Heart right ventricle (tissue), 16 donors: ENCODE data around the gene CSMD2. TPM values are rescaled to one million over a fixed set of nuclear protein-coding genes. Genes with fewer than 3 reads are reported as not detected.

ENCODE experiments used
- ATAC-seq, 8 donors: fragments of 200-7000 bp; cut with Tn5 transposase; one replicate each; pipeline ENCODE4 v1.9.1; 2020; ENCODE audit warnings: mild to moderate bottlenecking in 8 of 8, moderate library complexity in 8 of 8, moderate number of reproducible peaks in 1 of 8
- DNase-seq, 2 donors: peaks; one replicate each; pipeline ENCODE4 v3.0.0-alpha.2; 2020
- H3K27ac ChIP-seq, 10 donors: fragments of 200-600 bp; sonication (generic) in 2 of 10; one replicate each; pipeline versions ENCODE4 v1.5.0 to v1.8.0; 2020 to 2022; ENCODE audit warnings: mild to moderate bottlenecking in 3 of 10
- H3K27me3 ChIP-seq, 7 donors: fragments of 200-600 bp; one replicate each; pipeline ENCODE4 v1.8.0; 2021 to 2022; ENCODE audit warnings: mild to moderate bottlenecking in 2 of 7
- H3K36me3 ChIP-seq, 9 donors: fragments of 200-600 bp; sonication (generic) in 1 of 9; one replicate each; pipeline versions ENCODE4 v1.5.0 to v1.8.0; 2020 to 2022; ENCODE audit warnings: mild to moderate bottlenecking in 2 of 9
- H3K4me1 ChIP-seq, 9 donors: fragments of 200-600 bp; sonication (generic) in 1 of 9; one replicate each; pipeline versions ENCODE4 v1.5.0 to v1.8.0; 2020 to 2022; ENCODE audit warnings: mild to moderate bottlenecking in 4 of 9
- H3K4me3 ChIP-seq, 10 donors: fragments of 200-600 bp; sonication (generic) in 2 of 10; one replicate each; pipeline versions ENCODE4 v1.5.0 to v1.8.0; 2020 to 2022; ENCODE audit warnings: mild to moderate bottlenecking in 7 of 10, moderate library complexity in 2 of 10
- H3K9me3 ChIP-seq, 11 donors: fragments of 200-600 bp in 10 of 11; sonication (generic) in 2 of 11; one replicate each; pipeline versions ENCODE4 v1.5.0 to v1.8.0; 2013 to 2022; ENCODE audit warnings: mild to moderate bottlenecking in 2 of 11, control low read depth in 1 of 11, moderate library complexity in 1 of 11
- CTCF ChIP-seq, 9 donors: fragments of 200-600 bp; sonication (generic) in 2 of 9; IDR thresholded peaks; one replicate each; pipeline versions ENCODE4 v1.5.0 to v1.8.0; 2021 to 2022; ENCODE audit warnings: antibody characterized with exemption in 9 of 9, mild to moderate bottlenecking in 5 of 9, moderate library complexity in 1 of 9
- WGBS, 2 donors: extraction: QIAGEN DNeasy Blood & Tissue Kit; methylation state at CpG; one replicate each; pipeline ENCODE4 v1.1.7; 2013; ENCODE audit warnings: inconsistent platforms in 1 of 2; 5-methylcytosine and 5-hydroxymethylcytosine counted together
- intact Hi-C, 10 donors: fragments of 100-400 bp; cut with DNase I; formaldehyde crosslinking; loops; one replicate each; pipeline versions ENCODE4 v1.11.1 to v1.14.2; 2022
- polyA plus RNA-seq, 2 donors: library from polyadenylated mRNA; stranded (reverse); fragments of 200-250 nt; gene quantifications; one replicate each; pipeline ENCODE4 v1.2.3, GENCODE V29; 2013
- total RNA-seq, 10 donors: library from RNA; stranded (reverse); fragmentation: NEBNext Ultra II Directional in 3 of 10; extraction: Animal tissue kit (Norgen Biotek cat#: 25700) in 3 of 10; gene quantifications; one replicate each; pipeline versions ENCODE4 v1.2.1 to v1.2.4, GENCODE V29; 2021 to 2023
- donor health status: Arrhythmogenic right ventricular cardiomyopathy.
- donor health status: ischemic (EF 13 %, LVEDD 7.1; RV severe dilation, severe dysfunction).
- donor health status: healthy with polysubstance abuse.
- donor health status: DM: no; HTN: yes; CAD: no.
- donor health status: DM: no; HTN: no; CAD: no.
- donor health status: ischemic (EF 25% LVEDD 6.9; RV normal size, moderate dysfunction).
- donor health status: ischemic (EF 25% LVEDD 5.7; RV mildly dilated, moderate dysfunction).
- donor health status: healthy.
- donor health status: DM: yes; HTN: yes; CAD: no.
- donor health status: Ischemic cardiomyopathy.
- donor health status: ischemic (EF 35%, LVEDD 5.7; RV mildly dilated, moderate dysfunction).
- donor health status: nonischemic (EF 11% LVEDD 7.7; RV severe dilation, severe dysfunction).
- donor health status: DM: yes; HTN: yes; CAD: no.
- donor health status: PGD.
- donor health status: ischemic (EF 29% LVEDD 5.4; RV normal size, mild dysfunction).
- donor health status: nonischemic (EF 23%, LVEDD 6.1; RV moderate dilation, normal function).

Gene CSMD2
- total and polyA plus RNA-seq, 12 donors: 0.04 to 0.97 (median 0.14) TPM; not detected in 1

GRCh38 chr1:34156739-34157138 lies 8.3 kb downstream of the CSMD2 start:
- 42 to 63% methylated on average over 3 of the region's 3 CpGs for WGBS, 2 donors
- Histone ChIP-seq H3K36me3 (no peaks in the 10 kb centered on the region), H3K27me3 (peaks cover 0 to 49% (median 30%) of the 10 kb centered on the region in 7 donors), H3K4me3 (no peak overlapping the region), H3K9me3 (no peaks in the 10 kb centered on the region), H3K27ac (no peak overlapping the region), H3K4me1 (no peaks in the 10 kb centered on the region)
- intact Hi-C loops: no loop called here
- TF ChIP-seq CTCF (IDR thresholded peaks at IDR 0.05): no peak
- DNase-seq: no peak
- no peak for ATAC-seq

- no peaks in the 10 kb centered on the region for H3K4me1 ChIP-seq
- H3K27ac ChIP-seq: no peak overlapping the region
- DNase-seq: no peak
- no peaks in the 10 kb centered on the region for H3K36me3 ChIP-seq
- 60 to 61% methylated on average over 2 of the region's 2 CpGs for WGBS, 2 donors
- intact Hi-C loops: no loop called here
- no peak overlapping the region for H3K4me3 ChIP-seq
- TF ChIP-seq CTCF (IDR thresholded peaks at IDR 0.05): no peak
- peaks cover 0 to 41% (median 22%) of the 10 kb centered on the region in 7 donors for H3K27me3 ChIP-seq
- no peaks in the 10 kb centered on the region for H3K9me3 ChIP-seq
- ATAC-seq: no peak
Observed at GRCh38 chr1:34155860-34156259, 9.2 kb downstream of the CSMD2 start.

- H3K4me1 ChIP-seq: no peaks in the 10 kb centered on the region
- no peak overlapping the region for H3K4me3 ChIP-seq
- peaks cover 0 to 21% (median 15%) of the 10 kb centered on the region in 7 donors for H3K27me3 ChIP-seq
- DNase-seq: no peak
- ATAC-seq: no peak
- no peak for TF ChIP-seq CTCF (IDR thresholded peaks at IDR 0.05)
- H3K27ac ChIP-seq: no peak overlapping the region
- WGBS, 2 donors: 92 to 95% methylated on average over 4 of the region's 4 CpGs
- no peaks in the 10 kb centered on the region for H3K9me3 ChIP-seq
- intact Hi-C loops: no loop called here
- H3K36me3 ChIP-seq: no peaks in the 10 kb centered on the region
Observed at GRCh38 chr1:34153246-34153645, 11.8 kb downstream of the CSMD2 start.

- no peaks in the 10 kb centered on the region for H3K36me3 ChIP-seq
- no peaks in the 10 kb centered on the region for H3K9me3 ChIP-seq
- WGBS, 2 donors: 17 to 23% methylated on average over 3 of the region's 3 CpGs
- no peaks in the 10 kb centered on the region for H3K4me1 ChIP-seq
- H3K4me3 ChIP-seq: no peak overlapping the region
- TF ChIP-seq CTCF (IDR thresholded peaks at IDR 0.05): no peak
- ATAC-seq (no peak), DNase-seq (no peak)
- no peak overlapping the region for H3K27ac ChIP-seq
- intact Hi-C loops: no loop called here
- peaks cover 0 to 35% (median 7%) of the 10 kb centered on the region in 7 donors for H3K27me3 ChIP-seq
Observed at GRCh38 chr1:34149501-34149900, 15.5 kb downstream of the CSMD2 start.
